SK-N-SH (cell line): ENCODE data around the gene PRMT2. TPM values are rescaled to one million over a fixed set of nuclear protein-coding genes. Genes with fewer than 3 reads are reported as not detected.

Experiments used
- CTCF ChIA-PET: fragments of 300-600, 350-600 bp; formaldehyde crosslinking; extraction: SDS; loops from one replicate; lab custom pipeline; 2021; lab: Yijun Ruan, JAX
- POLR2A ChIA-PET: fragments of 350-600 bp; sonication (Branson Sonifier 250); formaldehyde crosslinking; extraction: SDS; loops from one replicate; lab custom pipeline; 2020; ENCODE audit warnings: antibody characterized with exemption, inconsistent platforms; lab: Yijun Ruan, JAX
- DNase-seq: peaks from one replicate; pipeline ENCODE4 v3.0.0; 2012
- H2AFZ ChIP-seq: fragments of 200-600 bp; sonication (generic); 2 replicates; pipeline ENCODE4 v1.8.1; 2016; ENCODE audit warnings: antibody characterized with exemption, mild to moderate bottlenecking, low read depth
- H3F3A ChIP-seq: fragments of 200-600 bp; sonication (generic); replicated peaks from 2 replicates; pipeline ENCODE3; 2016; ENCODE audit warnings: antibody characterized with exemption, mild to moderate bottlenecking; ENCODE audit not compliant: insufficient read depth
- H3K27ac ChIP-seq, 2 experiments: fragments of 200-500 bp in 1 of 2; fragments of 200-600 bp in 1 of 2; sonication (Bioruptor generic) in 1 of 2; sonication (generic), shearing (Covaris generic) in 1 of 2; 2 replicates each; pipeline versions ENCODE4 v1.5.1 to v1.6.1; 2014 to 2016; ENCODE audit warnings: low read depth in 2 of 2, inconsistent platforms in 1 of 2, low read length in 1 of 2, mild to moderate bottlenecking in 1 of 2, mixed read lengths in 1 of 2
- H3K27me3 ChIP-seq: fragments of 200-600 bp; sonication (generic), shearing (Covaris generic); 2 replicates; pipeline ENCODE4 v1.6.1; 2016; ENCODE audit warnings: mixed run types; ENCODE audit not compliant: insufficient read depth
- H3K36me3 ChIP-seq, 2 experiments: fragments of 200-500 bp in 1 of 2; fragments of 200-600 bp in 1 of 2; sonication (Bioruptor generic) in 1 of 2; sonication (generic) in 1 of 2; replicated peaks in 1 of 2; 2 replicates each; pipeline versions ENCODE3 to v1.5.1; 2014 to 2016; ENCODE audit warnings: low read length in 1 of 2, mild to moderate bottlenecking in 1 of 2; ENCODE audit not compliant: insufficient read depth in 2 of 2, control insufficient read depth in 1 of 2
- H3K4me1 ChIP-seq, 2 experiments: fragments of 200-500 bp in 1 of 2; fragments of 200-600 bp in 1 of 2; sonication (Bioruptor generic) in 1 of 2; sonication (generic), shearing (Covaris generic) in 1 of 2; 2 replicates each; pipeline versions ENCODE4 v1.5.1 to v1.6.1; 2014 to 2016; ENCODE audit warnings: low read depth in 1 of 2, low read length in 1 of 2, mixed run types in 1 of 2; ENCODE audit not compliant: insufficient read depth in 2 of 2, control insufficient read depth in 1 of 2
- H3K4me2 ChIP-seq: fragments of 200-600 bp; sonication (generic), shearing (Covaris generic); 2 replicates; pipeline ENCODE4 v1.6.1; 2017; ENCODE audit warnings: mixed run types
- H3K4me3 ChIP-seq, 2 experiments: fragments of 200-500 bp in 1 of 2; fragments of 200-600 bp in 1 of 2; sonication (Bioruptor generic) in 1 of 2; sonication (generic), shearing (Covaris generic) in 1 of 2; 2 replicates each; pipeline versions ENCODE4 v1.5.1 to v1.8.1; 2014 to 2016; ENCODE audit warnings: low read depth in 2 of 2, inconsistent platforms in 1 of 2, low read length in 1 of 2, mild to moderate bottlenecking in 1 of 2, mixed read lengths in 1 of 2, moderate library complexity in 1 of 2
- H3K79me2 ChIP-seq: fragments of 200-600 bp; sonication (generic); 2 replicates; pipeline ENCODE4 v1.8.1; 2017; ENCODE audit warnings: mild to moderate bottlenecking; ENCODE audit not compliant: insufficient read depth
- H3K9ac ChIP-seq: fragments of 200-600 bp; sonication (generic); 2 replicates; pipeline ENCODE4 v1.6.1; 2017; ENCODE audit warnings: mixed run types
- H3K9me2 ChIP-seq: fragments of 200-600 bp; sonication (generic); 2 replicates; pipeline ENCODE4 v1.6.1; 2017; ENCODE audit warnings: mixed run types
- H3K9me3 ChIP-seq: fragments of 200-600 bp; sonication (generic); 2 replicates; pipeline ENCODE4 v1.6.1; 2017; ENCODE audit warnings: mixed run types, mild to moderate bottlenecking, moderate library complexity
- H4K20me1 ChIP-seq: fragments of 200-600 bp; sonication (generic); 2 replicates; pipeline ENCODE4 v1.6.1; 2017; ENCODE audit warnings: mild to moderate bottlenecking, mixed run types; ENCODE audit not compliant: insufficient read depth
- ELF1 ChIP-seq: IDR thresholded peaks from 2 replicates; pipeline ENCODE4 v1.4.0; 2012
- EP300 ChIP-seq, 2 experiments: IDR thresholded peaks; 2 replicates each; pipeline versions ENCODE4 v1.4.0 to v1.6.1; 2012; ENCODE audit warnings: borderline replicate concordance in 1 of 2, low read depth in 1 of 2, low read length in 1 of 2
- FOXM1 ChIP-seq: IDR thresholded peaks from 2 replicates; pipeline ENCODE4 v1.4.0; 2012; ENCODE audit warnings: low read depth, mild to moderate bottlenecking
- GABPA ChIP-seq: IDR thresholded peaks from 2 replicates; pipeline ENCODE4 v1.4.0; 2012; ENCODE audit warnings: low read depth, mild to moderate bottlenecking
- IRF3 ChIP-seq: fragments of 150-350 bp; IDR thresholded peaks from 2 replicates; pipeline ENCODE4 v1.6.1; 2016; ENCODE audit warnings: mild to moderate bottlenecking, low read depth, low read length
- MEF2A ChIP-seq: IDR thresholded peaks from 2 replicates; pipeline ENCODE4 v1.4.0; 2012; ENCODE audit warnings: low read depth, borderline replicate concordance
- PBX3 ChIP-seq: IDR thresholded peaks from 2 replicates; pipeline ENCODE4; 2012
- RCOR1 ChIP-seq: fragments of 150-350 bp; IDR thresholded peaks from 2 replicates; pipeline ENCODE4 v1.6.1; 2017; ENCODE audit warnings: antibody characterized with exemption, low read length
- RFX5 ChIP-seq: IDR thresholded peaks from 2 replicates; pipeline ENCODE4 v1.6.1; 2012; ENCODE audit warnings: mild to moderate bottlenecking, improper control_type of control experiment, low read length
- SIN3A ChIP-seq: IDR thresholded peaks from 2 replicates; pipeline ENCODE4 v1.6.1; 2012; ENCODE audit warnings: low read depth, mild to moderate bottlenecking, low read length, moderate library complexity, borderline replicate concordance
- SMC3 ChIP-seq: IDR thresholded peaks from 2 replicates; pipeline ENCODE4 v1.6.1; 2012; ENCODE audit warnings: low read depth, low read length, improper control_type of control experiment
- TAF1 ChIP-seq: IDR thresholded peaks from 2 replicates; pipeline ENCODE4 v1.6.1; 2012; ENCODE audit warnings: low read depth, mild to moderate bottlenecking, low read length, moderate library complexity, borderline replicate concordance
- TEAD4 ChIP-seq: IDR thresholded peaks from 2 replicates; pipeline ENCODE4 v1.4.0; 2012; ENCODE audit warnings: mild to moderate bottlenecking, borderline replicate concordance; ENCODE audit not compliant: insufficient read depth
- USF1 ChIP-seq: IDR thresholded peaks from 2 replicates; pipeline ENCODE4 v1.4.0; 2012; ENCODE audit warnings: low read depth, borderline replicate concordance
- WGBS: methylation state at CpG from one replicate; pipeline ENCODE4 v1.1.6; 2017; ENCODE audit warnings: low lambda C conversion rate; 5-methylcytosine and 5-hydroxymethylcytosine counted together
- polyA plus RNA-seq, 3 experiments: library from polyadenylated mRNA; depleted of rRNA; stranded (reverse); fragments of >200 nt; gene quantifications; 2 replicates each; pipeline ENCODE4 v1.2.3, GENCODE V29; 2012
- TF ChIP-seq, protein P1 (sequence below): IDR thresholded peaks from 2 replicates; pipeline ENCODE4 v1.4.0; 2012; ENCODE audit warnings: low read depth, borderline replicate concordance
- TF ChIP-seq, protein P2 (sequence below): IDR thresholded peaks from 2 replicates; pipeline ENCODE4 v1.4.0; 2012; ENCODE audit warnings: low read depth

Gene PRMT2
- polyA plus RNA-seq, 1 of the 3 experiments (the other 2 are of a cell fraction) = 278 TPM

- H3K27ac ChIP-seq = no peak overlapping the region
- H3K27me3 ChIP-seq = no peaks in the 10 kb centered on the region
- H3K79me2 ChIP-seq = no peaks in the 10 kb centered on the region
- DNase-seq = no peak
- H3K4me2 ChIP-seq = no peak overlapping the region
- H3K9ac ChIP-seq = no peak overlapping the region
- no peaks in the 10 kb centered on the region for H3K9me3 ChIP-seq
- no peak for TF ChIP-seq SMC3
- TF ChIP-seq USF1 = no peak
- POLR2A ChIA-PET = no interaction called here
- no peaks in the 10 kb centered on the region for H4K20me1 ChIP-seq
- no peak overlapping the region for H3K4me3 ChIP-seq
- H3K9me2 ChIP-seq = no peaks in the 10 kb centered on the region
- no peaks in the 10 kb centered on the region for H3K36me3 ChIP-seq
- WGBS = 84% methylated on average over 11 of the region's 14 CpGs
- H2AFZ ChIP-seq = no peak overlapping the region
- H3K4me1 ChIP-seq = peaks cover 5 to 19% of the 10 kb centered on the region in 2 experiments; a peak in 2 of 4 replicates
- no peaks in the 10 kb centered on the region for H3F3A ChIP-seq
- CTCF ChIA-PET = interaction anchor here (1.6 kb wide), 1 partner anchor 9 kb away, joined by 3 read pairs; no protein-coding TSS in a partner anchor
These were observed 29.6 kb upstream of the PRMT2 start for GRCh38 chr21:46605767-46606426.

DNA sequence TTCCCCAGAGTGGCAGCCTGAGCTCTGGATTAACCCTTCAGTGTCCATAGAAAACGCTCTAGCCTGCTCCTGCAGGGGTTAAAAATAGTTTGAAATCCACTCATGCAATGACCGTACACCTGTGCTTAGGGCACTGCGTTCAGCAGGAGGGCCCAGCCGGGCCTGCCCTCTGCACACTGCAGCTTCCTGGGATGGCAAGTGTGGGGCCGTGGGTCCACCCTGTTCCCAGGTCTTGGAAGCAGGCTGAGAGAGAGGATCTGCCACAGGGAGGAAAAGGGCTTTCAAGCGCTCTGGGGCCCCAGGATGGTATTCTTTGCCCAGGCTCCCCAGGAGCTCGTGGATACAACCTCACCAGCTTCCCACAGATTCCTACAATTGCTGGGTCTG lies 29.1 kb upstream of the PRMT2 start:
- no peak overlapping the region for H3K9ac ChIP-seq
- WGBS = 60% methylated on average over 4 of the region's 7 CpGs
- CTCF ChIA-PET = interaction anchor here (1.6 kb wide), 1 partner anchor 9 kb away, joined by 3 read pairs; no protein-coding TSS in a partner anchor

GRCh38 chr21:46607636-46608035 lies 27.8 kb upstream of the PRMT2 start:
- no peaks in the 10 kb centered on the region for H3K36me3 ChIP-seq
- H2AFZ ChIP-seq = no peak overlapping the region
- TF ChIP-seq, protein P1, sequence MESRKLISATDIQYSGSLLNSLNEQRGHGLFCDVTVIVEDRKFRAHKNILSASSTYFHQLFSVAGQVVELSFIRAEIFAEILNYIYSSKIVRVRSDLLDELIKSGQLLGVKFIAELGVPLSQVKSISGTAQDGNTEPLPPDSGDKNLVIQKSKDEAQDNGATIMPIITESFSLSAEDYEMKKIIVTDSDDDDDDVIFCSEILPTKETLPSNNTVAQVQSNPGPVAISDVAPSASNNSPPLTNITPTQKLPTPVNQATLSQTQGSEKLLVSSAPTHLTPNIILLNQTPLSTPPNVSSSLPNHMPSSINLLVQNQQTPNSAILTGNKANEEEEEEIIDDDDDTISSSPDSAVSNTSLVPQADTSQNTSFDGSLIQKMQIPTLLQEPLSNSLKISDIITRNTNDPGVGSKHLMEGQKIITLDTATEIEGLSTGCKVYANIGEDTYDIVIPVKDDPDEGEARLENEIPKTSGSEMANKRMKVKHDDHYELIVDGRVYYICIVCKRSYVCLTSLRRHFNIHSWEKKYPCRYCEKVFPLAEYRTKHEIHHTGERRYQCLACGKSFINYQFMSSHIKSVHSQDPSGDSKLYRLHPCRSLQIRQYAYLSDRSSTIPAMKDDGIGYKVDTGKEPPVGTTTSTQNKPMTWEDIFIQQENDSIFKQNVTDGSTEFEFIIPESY = no peak
- TF ChIP-seq RFX5 (no peak), IRF3 (no peak), GABPA (no peak), PBX3 (no peak), EP300 (IDR thresholded peaks at IDR 0.05; ENCODE audit: borderline replicate concordance in 1 of 2, low read depth in 1 of 2, low read length in 1 of 2) (no peak), SIN3A (no peak)
- TF ChIP-seq, protein P2, sequence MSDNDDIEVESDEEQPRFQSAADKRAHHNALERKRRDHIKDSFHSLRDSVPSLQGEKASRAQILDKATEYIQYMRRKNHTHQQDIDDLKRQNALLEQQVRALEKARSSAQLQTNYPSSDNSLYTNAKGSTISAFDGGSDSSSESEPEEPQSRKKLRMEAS = no peak

More for the DNA sequence above, 29.1 kb upstream of the PRMT2 start:
- no peaks in the 10 kb centered on the region for H3F3A ChIP-seq
- TF ChIP-seq ELF1 = no peak
- TF ChIP-seq SIN3A = no peak
- TF ChIP-seq TAF1 = no peak
- no peak for TF ChIP-seq MEF2A
- TF ChIP-seq FOXM1 = no peak
- TF ChIP-seq TEAD4 = no peak
- no peak for TF ChIP-seq RCOR1
- H3K9me2 ChIP-seq = no peaks in the 10 kb centered on the region
- H3K36me3 ChIP-seq = no peaks in the 10 kb centered on the region
- peaks cover 5 to 17% of the 10 kb centered on the region in 2 experiments; a peak in 2 of 4 replicates for H3K4me1 ChIP-seq
- no peak overlapping the region for H3K4me3 ChIP-seq
- no peak overlapping the region for H2AFZ ChIP-seq
- H3K9me3 ChIP-seq = no peaks in the 10 kb centered on the region
- H3K4me2 ChIP-seq = no peak overlapping the region
- DNase-seq = no peak
- H4K20me1 ChIP-seq = no peaks in the 10 kb centered on the region
- no peaks in the 10 kb centered on the region for H3K27me3 ChIP-seq
- POLR2A ChIA-PET = no interaction called here
- H3K27ac ChIP-seq = no peak overlapping the region
- no peaks in the 10 kb centered on the region for H3K79me2 ChIP-seq

More at GRCh38 chr21:46607636-46608035, 27.8 kb upstream of the PRMT2 start:
- DNase-seq = no peak
- Histone ChIP-seq H3K4me2 (no peak overlapping the region), H3K27ac (no peak overlapping the region), H3K4me1 (peaks cover 5 to 10% of the 10 kb centered on the region in 2 experiments; a peak in 2 of 4 replicates), H4K20me1 (no peaks in the 10 kb centered on the region), H3K79me2 (no peaks in the 10 kb centered on the region), H3F3A (no peaks in the 10 kb centered on the region), H3K9ac (no peak overlapping the region), H3K9me3 (0 out of 2 replicates have a peak, but pooled peaks cover 3% of the 10 kb centered on the region), H3K9me2 (no peaks in the 10 kb centered on the region), H3K27me3 (no peaks in the 10 kb centered on the region), H3K4me3 (no peak overlapping the region)
- ChIA-PET CTCF (no interaction called here), POLR2A (no interaction called here)
- WGBS = 72% methylated on average over 2 of the region's 2 CpGs
